Osteocyte (in vitro differentiated cells): ENCODE data around the gene AMOTL1. TPM values are rescaled to one million over a fixed set of nuclear protein-coding genes. Genes with fewer than 3 reads are reported as not detected.

ENCODE experiments used
- DNase-seq: peaks from one replicate; pipeline ENCODE4 v3.0.0; 2021; ENCODE audit warnings: mixed read lengths; ENCODE audit not compliant: unreplicated experiment; ENCODE audit errors: extremely low spot score
- H3K27ac Mint-ChIP-seq: one replicate; pipeline ENCODE4 v1.8.0; 2021; ENCODE audit warnings: mild to moderate bottlenecking, mixed read lengths; ENCODE audit not compliant: unreplicated experiment
- H3K27me3 Mint-ChIP-seq: one replicate; pipeline ENCODE4 v1.8.0; 2021; ENCODE audit warnings: mixed read lengths; ENCODE audit not compliant: unreplicated experiment
- H3K36me3 Mint-ChIP-seq: one replicate; pipeline ENCODE4 v1.8.0; 2021; ENCODE audit warnings: mixed read lengths; ENCODE audit not compliant: unreplicated experiment
- H3K4me1 Mint-ChIP-seq: one replicate; pipeline ENCODE4 v1.8.0; 2021; ENCODE audit warnings: mixed read lengths; ENCODE audit not compliant: unreplicated experiment
- H3K4me3 Mint-ChIP-seq: one replicate; pipeline ENCODE4 v1.8.0; 2021; ENCODE audit warnings: mild to moderate bottlenecking, moderate library complexity, mixed read lengths; ENCODE audit not compliant: unreplicated experiment
- H3K9me3 Mint-ChIP-seq: one replicate; pipeline ENCODE4 v1.8.0; 2021; ENCODE audit warnings: mixed read lengths; ENCODE audit not compliant: unreplicated experiment
- CTCF ChIP-seq: fragments of 200-600 bp; sonication (generic); IDR thresholded peaks from 2 replicates; pipeline ENCODE4 v1.5.0; 2021; ENCODE audit warnings: antibody characterized with exemption, mild to moderate bottlenecking, moderate library complexity
- total RNA-seq: library from RNA; stranded (reverse); gene quantifications from 2 replicates; pipeline ENCODE4 v1.2.1, GENCODE V29; 2021

The AMOTL1 gene
- total RNA-seq, 1 donor from 2014 or later: 66.6 TPM

DNA sequence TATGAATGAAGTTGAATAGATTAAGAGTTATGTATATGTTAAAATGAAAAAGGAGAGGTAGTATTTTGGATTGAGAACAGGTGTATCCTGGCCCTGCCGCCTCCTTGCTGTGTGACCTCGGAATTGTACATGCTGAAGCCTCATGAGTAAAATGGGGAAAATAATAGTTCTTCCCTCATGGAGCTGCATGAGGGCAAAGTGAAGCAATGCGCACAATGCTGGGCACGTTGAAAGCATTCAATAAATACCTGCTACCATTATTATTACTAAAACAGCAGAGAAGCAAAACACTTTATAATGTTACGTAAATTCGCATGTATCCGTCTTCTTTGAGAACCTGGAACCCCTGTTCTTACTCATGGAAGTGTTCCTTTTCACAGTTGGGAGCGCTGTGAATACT is 5.7 kb downstream of the AMOTL1 start:
- H3K27ac Mint-ChIP-seq: no peak overlapping the region
- DNase-seq: no peak
- no peak for TF ChIP-seq CTCF
- peaks cover 6% of the 10 kb centered on the region for H3K36me3 Mint-ChIP-seq
- peaks cover 58% of the 10 kb centered on the region for H3K4me1 Mint-ChIP-seq
- no peaks in the 10 kb centered on the region for H3K9me3 Mint-ChIP-seq
- H3K27me3 Mint-ChIP-seq: no peaks in the 10 kb centered on the region
- no peak overlapping the region for H3K4me3 Mint-ChIP-seq

DNA sequence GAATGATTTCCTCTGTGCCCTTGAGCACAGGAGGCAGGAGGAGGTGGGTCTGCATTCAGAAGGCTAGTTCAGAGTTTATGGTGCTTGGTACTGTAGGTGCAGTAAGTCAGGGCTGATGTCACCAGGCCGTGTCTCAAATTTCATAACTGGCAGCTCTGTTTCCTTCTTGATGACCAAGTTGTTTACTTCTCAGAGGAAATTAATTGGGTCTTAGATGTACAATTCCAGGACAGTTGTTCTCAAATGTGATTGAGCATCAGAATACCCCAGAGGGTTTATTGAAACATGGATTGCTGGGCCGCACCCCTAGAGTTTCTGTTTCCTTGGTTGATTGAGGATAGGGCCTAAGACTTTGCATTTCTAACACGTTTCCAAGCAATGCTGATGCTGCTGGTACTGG is 6.2 kb downstream of the AMOTL1 start:
- TF ChIP-seq CTCF: no peak
- no peak overlapping the region for H3K4me3 Mint-ChIP-seq
- no peak overlapping the region for H3K27ac Mint-ChIP-seq
- H3K27me3 Mint-ChIP-seq: no peaks in the 10 kb centered on the region
- H3K9me3 Mint-ChIP-seq: no peaks in the 10 kb centered on the region
- H3K36me3 Mint-ChIP-seq: peaks cover 6% of the 10 kb centered on the region
- peaks cover 58% of the 10 kb centered on the region for H3K4me1 Mint-ChIP-seq
- DNase-seq: no peak

DNA sequence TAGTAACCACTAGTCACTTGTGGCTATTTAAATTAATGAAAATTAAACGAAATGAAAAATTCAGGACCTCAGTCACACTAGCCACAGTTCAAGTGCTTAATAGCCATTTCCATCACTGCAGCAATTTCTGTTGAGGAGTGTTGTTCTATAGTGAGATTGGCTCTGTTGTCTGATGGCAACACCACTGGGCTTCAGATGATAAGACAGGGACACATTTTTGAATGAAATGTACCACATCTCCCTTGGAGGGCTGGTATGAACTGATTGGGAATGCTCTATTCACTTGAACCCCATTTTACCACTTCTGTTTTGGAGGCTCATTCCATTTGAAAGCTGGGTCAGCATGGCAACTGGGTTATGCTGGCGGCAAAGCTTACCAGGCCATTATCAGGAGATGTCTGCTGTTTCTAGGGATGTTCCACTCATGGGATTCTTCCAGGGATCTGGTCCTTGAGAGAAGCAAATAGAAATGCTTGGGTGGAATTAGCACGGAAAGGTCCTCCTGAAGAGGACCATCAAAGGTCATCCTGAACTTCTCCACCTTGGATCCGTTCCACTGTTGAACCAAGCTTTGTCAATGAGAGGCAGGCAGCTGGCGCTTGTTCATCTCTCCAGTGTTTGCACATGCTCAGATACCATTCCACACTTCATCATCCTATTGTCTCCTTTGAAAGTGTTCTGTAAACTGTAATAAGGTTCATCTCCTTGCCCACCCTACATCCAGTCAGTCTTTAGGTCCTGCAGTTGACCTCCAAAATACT is 7.6 kb downstream of the AMOTL1 start:
- Mint-ChIP-seq H3K27ac (no peak overlapping the region), H3K4me1 (peaks cover 52% of the 10 kb centered on the region), H3K36me3 (peaks cover 6% of the 10 kb centered on the region), H3K27me3 (no peaks in the 10 kb centered on the region), H3K9me3 (no peaks in the 10 kb centered on the region), H3K4me3 (no peak overlapping the region)
- no peak for DNase-seq
- TF ChIP-seq CTCF: no peak

DNA sequence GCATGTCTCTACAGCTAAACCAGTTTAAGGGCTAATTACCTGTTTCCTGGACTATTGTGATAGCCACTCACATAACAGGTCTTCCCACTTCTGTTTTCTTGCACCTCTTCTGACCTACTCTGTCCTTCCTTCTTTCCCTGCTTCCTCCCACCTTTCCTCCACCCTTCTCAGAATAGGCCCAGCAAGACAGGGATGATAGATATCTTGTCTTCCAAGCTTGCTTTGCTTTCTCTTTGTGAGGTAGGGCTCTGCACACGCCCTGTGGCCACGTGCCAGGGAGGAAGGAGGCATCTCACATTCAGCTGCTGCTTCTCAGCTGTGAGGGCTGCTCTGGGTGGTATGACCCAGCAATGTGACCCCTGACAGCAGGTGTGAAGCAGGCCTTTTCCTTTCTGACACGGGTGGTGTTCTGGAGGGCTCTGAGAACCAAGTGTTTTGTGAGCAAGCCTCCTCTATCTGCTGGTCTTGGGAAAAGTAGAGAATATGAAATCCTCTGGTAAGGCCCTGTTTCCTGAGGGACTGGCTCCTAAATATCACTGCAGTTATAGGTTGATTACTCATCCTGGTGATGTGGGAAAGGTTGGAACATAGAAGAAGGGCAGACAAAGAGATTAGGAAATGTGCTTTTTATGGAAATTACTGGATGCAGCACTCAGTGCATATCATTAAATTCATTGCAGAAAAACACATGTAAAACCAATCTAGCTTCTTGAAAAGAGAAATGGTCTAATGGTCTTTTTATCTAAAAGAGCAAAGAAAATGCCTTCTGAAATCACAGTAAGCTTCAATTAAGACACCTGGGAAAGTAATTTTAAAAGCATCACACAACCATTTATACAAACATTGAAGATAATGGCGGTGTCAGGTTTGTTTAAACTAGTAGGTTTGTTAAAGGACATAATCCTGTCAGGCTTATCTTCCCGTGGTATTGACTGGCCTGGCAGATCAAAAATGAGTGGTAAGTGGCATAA is 8.5 kb downstream of the AMOTL1 start:
- Mint-ChIP-seq H3K9me3 (no peaks in the 10 kb centered on the region), H3K27ac (peak overlapping the region; percentile 1), H3K27me3 (no peaks in the 10 kb centered on the region), H3K4me3 (no peak overlapping the region), H3K36me3 (peaks cover 6% of the 10 kb centered on the region), H3K4me1 (peaks cover 52% of the 10 kb centered on the region)
- no peak for DNase-seq
- TF ChIP-seq CTCF: no peak

DNA sequence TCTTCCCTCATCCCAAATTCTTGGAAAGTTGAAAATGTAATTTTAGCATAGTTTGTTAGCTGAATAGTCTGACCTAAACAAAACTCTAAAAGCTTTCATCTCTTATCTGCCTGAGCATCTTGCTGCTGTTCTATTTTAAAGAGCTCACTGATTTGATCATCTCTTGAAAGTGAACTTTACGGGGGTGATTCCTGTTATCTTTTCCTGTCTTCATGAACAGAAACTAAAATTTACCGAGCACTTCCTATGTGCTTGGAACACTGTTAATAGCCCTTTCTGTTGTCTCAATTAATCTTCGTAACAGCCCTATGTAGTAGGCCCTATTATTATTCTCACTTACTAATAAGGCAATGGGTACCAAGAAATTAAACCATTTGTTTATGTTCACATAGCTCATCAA is 12.3 kb downstream of the AMOTL1 start:
- Mint-ChIP-seq H3K4me3 (no peak overlapping the region), H3K27me3 (no peaks in the 10 kb centered on the region), H3K27ac (peak overlapping the region; percentile 55), H3K4me1 (peaks cover 64% of the 10 kb centered on the region), H3K9me3 (no peaks in the 10 kb centered on the region), H3K36me3 (no peaks in the 10 kb centered on the region)
- DNase-seq: no peak
- TF ChIP-seq CTCF: no peak
